ENCODE measurements around the gene AIF1.

Gene AIF1

DNA sequence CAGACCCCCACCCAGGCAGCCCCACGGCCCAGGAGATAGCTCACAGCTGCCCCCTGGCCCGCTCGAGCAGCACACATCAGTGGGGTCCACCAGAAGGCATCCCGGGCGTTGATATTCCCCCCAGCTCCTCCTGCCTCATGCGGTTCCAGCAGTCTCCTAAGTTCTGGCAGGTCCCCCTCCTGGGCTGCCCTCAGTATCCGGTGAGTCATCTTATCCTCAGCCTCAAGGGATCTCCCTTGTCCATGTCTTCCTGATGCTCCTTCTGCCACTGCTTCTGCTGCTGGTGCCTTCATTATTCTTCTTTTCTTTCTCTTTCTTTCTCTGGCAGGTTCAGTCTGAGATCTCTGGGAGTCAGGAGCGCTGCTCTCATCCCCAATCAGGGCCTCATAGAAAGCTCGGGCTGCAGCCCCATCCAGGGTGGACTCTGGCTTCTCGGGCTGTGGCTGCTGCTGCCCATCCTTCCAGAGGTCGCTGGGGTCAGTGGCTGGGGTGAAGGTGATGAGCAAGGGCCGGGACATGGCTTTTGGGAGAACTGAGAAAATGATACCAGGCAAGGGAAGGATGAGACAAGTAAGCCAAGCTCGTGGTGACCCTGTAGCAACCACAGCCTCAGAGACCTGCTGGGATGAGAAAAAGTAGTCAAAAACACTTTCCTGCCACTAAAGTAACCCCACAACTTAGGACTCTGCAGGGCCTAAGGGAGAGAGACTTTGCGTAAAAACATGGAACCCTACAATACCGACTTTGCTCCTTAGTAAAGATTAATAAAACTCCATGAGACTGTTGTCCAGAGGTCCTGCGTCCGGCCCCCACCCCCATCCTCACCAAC lies 49.1 kb downstream of the AIF1 start:
- DNase-seq (ENCODE audit: low spot score), result no peak

- peak; percentile 98 for DNase-seq (ENCODE audit: low spot score)
Observed at GRCh38 chr6:31664790-31665500, 49.9 kb downstream of the AIF1 start, which contains the start of gene GPANK1. TSS of gene GPANK1 (minus strand) at chr6:31664997. CDS start at chr6:31664478, 519 bp downstream.

GRCh38 chr6:31665501-31666336 lies 50.7 kb downstream of the AIF1 start, which contains the start of gene CSNK2B:
TSS of gene CSNK2B (plus strand) at chr6:31666080. CDS start at chr6:31666832, 752 bp downstream.
- DNase-seq (ENCODE audit: low spot score), result peak; percentile 99

DNA sequence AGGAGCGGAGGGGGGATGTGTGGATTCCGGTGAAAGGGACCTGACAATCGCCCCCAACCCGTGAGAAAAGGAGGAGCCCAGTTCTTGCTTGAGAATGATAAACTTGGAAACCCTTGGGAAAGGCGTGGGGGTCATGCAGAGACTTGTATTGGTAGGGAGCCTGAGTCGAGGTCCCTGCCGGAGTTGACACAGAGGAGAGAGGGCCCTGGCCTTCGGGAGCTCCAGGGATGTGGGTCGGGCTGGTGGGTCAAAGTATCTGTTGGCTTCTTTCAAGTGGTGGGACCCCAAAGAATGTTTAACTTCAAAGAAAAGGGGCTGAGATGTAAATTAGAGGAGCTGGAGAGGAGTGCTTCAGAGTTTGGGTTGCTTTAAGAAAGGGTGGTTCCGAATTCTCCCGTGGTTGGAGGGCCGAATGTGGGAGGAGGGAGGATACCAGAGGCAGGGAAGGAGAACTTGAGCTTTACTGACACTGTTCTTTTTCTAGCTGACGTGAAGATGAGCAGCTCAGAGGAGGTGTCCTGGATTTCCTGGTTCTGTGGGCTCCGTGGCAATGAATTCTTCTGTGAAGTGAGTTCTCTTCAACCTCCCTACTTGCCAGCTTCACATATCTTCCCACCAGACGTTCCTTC lies 51.4 kb downstream of the AIF1 start:
- DNase-seq (ENCODE audit: low spot score), result no peak

All from Ammon's horn (tissue), 1 donor.